ENCODE results near the gene CHST7. TPM values are rescaled to one million over a fixed set of nuclear protein-coding genes. Genes with fewer than 3 reads are reported as not detected.

The CHST7 gene
- total and polyA plus RNA-seq, 2 donors (not counting 1 experiment from before 2014, with no cell fraction given): 1.3 to 2.6 TPM

GRCh38 chrX:46630141-46630540 lies 56.6 kb downstream of the CHST7 start:
- peaks cover 34 to 37% of the 10 kb centered on the region in 2 donors for H3K4me1 ChIP-seq (ENCODE audit: control insufficient read depth in 2 of 2, insufficient read depth in 2 of 2, low read length in 2 of 2)
- H3K4me2 ChIP-seq (replicated peaks; ENCODE audit: low read depth, low read length, poor library complexity, severe bottlenecking): no peak overlapping the region
- no peak for DNase-seq
- CTCF ChIA-PET: no interaction called here
- peak overlapping the region in 1 of 2 donors; percentile 72 for H3K27ac ChIP-seq (ENCODE audit: low read length in 2 of 2)
- H4K20me1 ChIP-seq (ENCODE audit: control insufficient read depth, insufficient read depth, low read length, poor library complexity, severe bottlenecking): no peaks in the 10 kb centered on the region
- peaks cover 4 to 30% of the 10 kb centered on the region in 2 experiments for H3K36me3 ChIP-seq (replicated peaks in 1 of 2; ENCODE audit: control extremely low read depth in 1 of 2, control insufficient read depth in 1 of 2, extremely low read depth in 1 of 2, insufficient read depth in 2 of 2, low read length in 1 of 2)
- no peaks in the 10 kb centered on the region for H3K27me3 ChIP-seq (replicated peaks in 1 of 4; ENCODE audit: control extremely low read depth in 1 of 4, control insufficient read depth in 3 of 4, insufficient read depth in 4 of 4, low read length in 3 of 4)
- WGBS (ENCODE audit: insufficient coverage): no CpG with 5 or more reads among the region's 1 CpG
- intact Hi-C loops (cut with micrococcal nuclease): no loop called here
- no peak overlapping the region for H3K9ac ChIP-seq (ENCODE audit: low read length)
- Mint-ChIP-seq H3K4me3 (no peak overlapping the region), H3K27ac (peak overlapping the region; percentile 27), H3K4me1 (peaks cover 43% of the 10 kb centered on the region), H3K9me3 (ENCODE audit: insufficient read depth) (no peaks in the 10 kb centered on the region), H3K27me3 (no peaks in the 10 kb centered on the region)
- no peak for ATAC-seq (ENCODE audit: low read depth)
- TF ChIP-seq CTCF (IDR thresholded peaks at IDR 0.05) (no peak), EZH2 (IDR thresholded peaks at IDR 0.05; ENCODE audit: borderline replicate concordance, insufficient read depth, low read depth, low read length, poor library complexity, severe bottlenecking) (no peak)
- H3K4me3 ChIP-seq (ENCODE audit: control extremely low read depth in 1 of 5, extremely low read depth in 1 of 5, insufficient read depth in 1 of 5, low read depth in 2 of 5, low read length in 4 of 5): no peak overlapping the region
- H2AFZ ChIP-seq (ENCODE audit: insufficient read depth, low read depth, low read length, poor library complexity, severe bottlenecking): no peak overlapping the region
- no peaks in the 10 kb centered on the region for H3K9me3 ChIP-seq (ENCODE audit: control extremely low read depth in 1 of 3, control insufficient read depth in 2 of 3, insufficient read depth in 1 of 3, low read length in 2 of 3)
- POLR2A ChIA-PET: no interaction called here
- H3K79me2 ChIP-seq (ENCODE audit: control insufficient read depth, insufficient read depth, low read length): no peaks in the 10 kb centered on the region

GRCh38 chrX:46634577-46634976 lies 61.0 kb downstream of the CHST7 start:
- Histone ChIP-seq H3K9ac (ENCODE audit: low read length) (no peak overlapping the region), H3K27ac (ENCODE audit: low read length in 2 of 2) (no peak overlapping the region), H3K4me2 (replicated peaks; ENCODE audit: low read depth, low read length, poor library complexity, severe bottlenecking) (no peak overlapping the region), H4K20me1 (ENCODE audit: control insufficient read depth, insufficient read depth, low read length, poor library complexity, severe bottlenecking) (no peaks in the 10 kb centered on the region), H3K36me3 (replicated peaks in 1 of 2; ENCODE audit: control extremely low read depth in 1 of 2, control insufficient read depth in 1 of 2, extremely low read depth in 1 of 2, insufficient read depth in 2 of 2, low read length in 1 of 2) (peaks cover 5 to 35% of the 10 kb centered on the region in 2 experiments), H3K4me3 (ENCODE audit: control extremely low read depth in 1 of 5, extremely low read depth in 1 of 5, insufficient read depth in 1 of 5, low read depth in 2 of 5, low read length in 4 of 5) (no peak overlapping the region), H2AFZ (ENCODE audit: insufficient read depth, low read depth, low read length, poor library complexity, severe bottlenecking) (no peak overlapping the region), H3K4me1 (ENCODE audit: control insufficient read depth in 2 of 2, insufficient read depth in 2 of 2, low read length in 2 of 2) (peaks cover 5 to 7% of the 10 kb centered on the region in 2 donors), H3K27me3 (replicated peaks in 1 of 4; ENCODE audit: control extremely low read depth in 1 of 4, control insufficient read depth in 3 of 4, insufficient read depth in 4 of 4, low read length in 3 of 4) (no peaks in the 10 kb centered on the region), H3K79me2 (ENCODE audit: control insufficient read depth, insufficient read depth, low read length) (no peaks in the 10 kb centered on the region), H3K9me3 (ENCODE audit: control extremely low read depth in 1 of 3, control insufficient read depth in 2 of 3, insufficient read depth in 1 of 3, low read length in 2 of 3) (no peaks in the 10 kb centered on the region)
- H3K27ac Mint-ChIP-seq: peak overlapping the region; percentile 22
- intact Hi-C loops (cut with micrococcal nuclease): no loop called here
- WGBS (ENCODE audit: insufficient coverage): no CpG with 5 or more reads among the region's 3 CpGs
- ChIA-PET CTCF (no interaction called here), POLR2A (no interaction called here)
- TF ChIP-seq CTCF (IDR thresholded peaks at IDR 0.05) (no peak), EZH2 (IDR thresholded peaks at IDR 0.05; ENCODE audit: borderline replicate concordance, insufficient read depth, low read depth, low read length, poor library complexity, severe bottlenecking) (no peak)
- no peak for ATAC-seq (ENCODE audit: low read depth)
- H3K4me3 Mint-ChIP-seq: no peak overlapping the region
- H3K27me3 Mint-ChIP-seq: no peaks in the 10 kb centered on the region
- H3K9me3 Mint-ChIP-seq (ENCODE audit: insufficient read depth): no peaks in the 10 kb centered on the region
- peaks cover 14% of the 10 kb centered on the region for H3K4me1 Mint-ChIP-seq
- DNase-seq: no peak
